H1 (cell line): ENCODE data around the gene SHCBP1L. TPM values are rescaled to one million over a fixed set of nuclear protein-coding genes. Genes with fewer than 3 reads are reported as not detected.

ENCODE experiments used
- CTCF ChIA-PET: fragments of 300-600 bp; sonication (Branson Sonifier 250); formaldehyde crosslinking; loops from one replicate; lab custom pipeline; 2021; ENCODE audit not compliant: partially characterized antibody; lab: Charles Lee
- POLR2A ChIA-PET: fragments of 300-600 bp; sonication (Branson Sonifier 250); formaldehyde crosslinking; loops from one replicate; lab custom pipeline; 2021; ENCODE audit warnings: inconsistent platforms; ENCODE audit not compliant: partially characterized antibody; lab: Charles Lee
- DNase-seq, 2 experiments: peaks; one replicate each; pipeline versions ENCODE4 v3.0.0 to v3.0.0-alpha.2; 2010 to 2022; ENCODE audit warnings: low spot score in 2 of 2, low read depth in 1 of 2, mixed read lengths in 1 of 2
- FAIRE-seq: peaks from 2 replicates; lab custom pipeline; 2011; peaks lifted over from hg19 to GRCh38; lab: Jason Lieb, UNC
- H2AFZ ChIP-seq: 2 replicates; pipeline ENCODE4 v1.8.1; 2012; ENCODE audit warnings: low read length, inconsistent platforms
- H2AK5ac ChIP-seq: 2 replicates; pipeline ENCODE4 v1.6.1; 2013; ENCODE audit warnings: low read depth, low read length
- H2BK120ac ChIP-seq: replicated peaks from 2 replicates; pipeline ENCODE3; 2013; ENCODE audit warnings: low read depth, low read length, inconsistent platforms
- H2BK12ac ChIP-seq: 2 replicates; pipeline ENCODE4 v1.6.1; 2013; ENCODE audit warnings: low read depth, low read length
- H2BK15ac ChIP-seq: 2 replicates; pipeline ENCODE4 v1.6.1; 2013; ENCODE audit warnings: low read length
- H2BK20ac ChIP-seq: 2 replicates; pipeline ENCODE4 v1.6.1; 2013; ENCODE audit warnings: low read length
- H2BK5ac ChIP-seq: 2 replicates; pipeline ENCODE4 v1.6.1; 2013; ENCODE audit warnings: low read depth, low read length
- H3K14ac ChIP-seq: 2 replicates; pipeline ENCODE4 v1.6.1; 2013; ENCODE audit warnings: inconsistent platforms; ENCODE audit not compliant: insufficient read length
- H3K18ac ChIP-seq: 2 replicates; pipeline ENCODE4 v1.6.1; 2013; ENCODE audit warnings: low read length; ENCODE audit errors: extremely low read depth
- H3K23ac ChIP-seq: 2 replicates; pipeline ENCODE4 v1.6.1; 2013; ENCODE audit warnings: inconsistent platforms; ENCODE audit not compliant: insufficient read length
- H3K23me2 ChIP-seq: 2 replicates; pipeline ENCODE4 v1.6.1; 2013; ENCODE audit warnings: low read depth, low read length
- H3K27ac ChIP-seq: 2 replicates; pipeline ENCODE4 v1.6.1; 2011; ENCODE audit warnings: low read depth, low read length, inconsistent platforms
- H3K27me3 ChIP-seq, 4 experiments: replicated peaks in 1 of 4; 1 replicate in 1 of 4; 2 replicates in 3 of 4; pipeline versions ENCODE4 v1.6.1 to v1.8.1; 2011 to 2013; ENCODE audit warnings: low read length in 3 of 4, mild to moderate bottlenecking in 3 of 4, inconsistent platforms in 2 of 4, mixed read lengths in 2 of 4, moderate library complexity in 1 of 4; ENCODE audit not compliant: control insufficient read depth in 3 of 4, insufficient read depth in 3 of 4; ENCODE audit errors: extremely low read depth in 1 of 4
- H3K36me3 ChIP-seq, 4 experiments: 2 replicates each; pipeline versions ENCODE4 v1.6.1 to v1.8.1; 2011 to 2013; ENCODE audit warnings: mild to moderate bottlenecking in 4 of 4, low read length in 3 of 4, moderate library complexity in 2 of 4, control low read depth in 1 of 4, inconsistent platforms in 1 of 4; ENCODE audit not compliant: insufficient read depth in 4 of 4, control insufficient read depth in 2 of 4
- H3K4ac ChIP-seq: replicated peaks from 2 replicates; pipeline ENCODE3; 2013; ENCODE audit warnings: low read length, low read depth, mixed read lengths, inconsistent platforms; ENCODE audit not compliant: insufficient read length
- H3K4me1 ChIP-seq, 4 experiments: replicated peaks in 1 of 4; 1 replicate in 1 of 4; 2 replicates in 3 of 4; pipeline versions ENCODE4 v1.6.1 to v1.8.1; 2011 to 2013; ENCODE audit warnings: low read length in 3 of 4, inconsistent platforms in 2 of 4, mixed read lengths in 1 of 4; ENCODE audit not compliant: insufficient read depth in 4 of 4, control insufficient read depth in 3 of 4
- H3K4me2 ChIP-seq, 2 experiments: 2 replicates each; pipeline versions ENCODE4 v1.6.1 to v1.8.1; 2011 to 2013; ENCODE audit warnings: low read depth in 2 of 2, low read length in 2 of 2, control low read depth in 1 of 2, inconsistent platforms in 1 of 2, mild to moderate bottlenecking in 1 of 2; ENCODE audit not compliant: insufficient read depth in 1 of 2
- H3K4me3 ChIP-seq, 4 experiments: fragments of 200-600, 300-600 bp in 1 of 4; sonication (generic), shearing (Covaris generic), sonication (Bioruptor Twin) in 1 of 4; 2 replicates each; pipeline versions ENCODE4 v1.5.1 to v1.8.1; 2011 to 2016; ENCODE audit warnings: low read length in 4 of 4, low read depth in 3 of 4, control low read depth in 2 of 4, inconsistent platforms in 2 of 4, mild to moderate bottlenecking in 2 of 4, mixed read lengths in 1 of 4, moderate library complexity in 1 of 4; ENCODE audit not compliant: insufficient read depth in 2 of 4; ENCODE audit errors: extremely low read depth in 1 of 4
- H3K56ac ChIP-seq: replicated peaks from 2 replicates; pipeline ENCODE3; 2013; ENCODE audit warnings: low read depth, mild to moderate bottlenecking, mixed read lengths, low read length, inconsistent platforms; ENCODE audit not compliant: insufficient read length
- H3K79me1 ChIP-seq: 2 replicates; pipeline ENCODE4 v1.6.1; 2013; ENCODE audit warnings: low read depth, low read length, control low read depth
- H3K79me2 ChIP-seq, 2 experiments: 2 replicates each; pipeline versions ENCODE4 v1.6.1 to v1.8.1; 2012 to 2013; ENCODE audit warnings: low read length in 2 of 2, mild to moderate bottlenecking in 2 of 2, inconsistent platforms in 1 of 2; ENCODE audit not compliant: insufficient read depth in 2 of 2, control insufficient read depth in 1 of 2
- H3K9ac ChIP-seq, 4 experiments: replicated peaks in 1 of 4; 1 replicate in 1 of 4; 2 replicates in 3 of 4; pipeline versions ENCODE4 v1.6.1 to v1.8.1; 2011 to 2013; ENCODE audit warnings: low read depth in 3 of 4, low read length in 3 of 4, control low read depth in 2 of 4, mild to moderate bottlenecking in 2 of 4, moderate library complexity in 2 of 4, inconsistent platforms in 1 of 4; ENCODE audit errors: extremely low read depth in 1 of 4
- H3K9me3 ChIP-seq, 2 experiments: 2 replicates each; pipeline versions ENCODE4 v1.6.1 to v1.8.1; 2012 to 2013; ENCODE audit warnings: mild to moderate bottlenecking in 2 of 2, moderate library complexity in 2 of 2, control low read depth in 1 of 2, inconsistent platforms in 1 of 2, low read depth in 1 of 2, low read length in 1 of 2, mixed read lengths in 1 of 2; ENCODE audit not compliant: insufficient read depth in 2 of 2
- H4K20me1 ChIP-seq, 2 experiments: replicated peaks in 1 of 2; 2 replicates each; pipeline versions ENCODE3 to v1.8.1; 2011 to 2013; ENCODE audit warnings: inconsistent platforms in 2 of 2, low read length in 2 of 2, mild to moderate bottlenecking in 1 of 2; ENCODE audit not compliant: insufficient read depth in 2 of 2, control insufficient read depth in 1 of 2
- H4K5ac ChIP-seq: 2 replicates; pipeline ENCODE4 v1.6.1; 2013; ENCODE audit warnings: low read length, low read depth, mixed read lengths, inconsistent platforms; ENCODE audit not compliant: insufficient read length
- H4K8ac ChIP-seq: 2 replicates; pipeline ENCODE4 v1.8.0; 2013; ENCODE audit warnings: mild to moderate bottlenecking, moderate library complexity, low read length, inconsistent platforms; ENCODE audit not compliant: insufficient read depth; ENCODE audit errors: extremely low read depth
- H4K91ac ChIP-seq: replicated peaks from 2 replicates; pipeline ENCODE3; 2013; ENCODE audit warnings: low read length, mixed read lengths, inconsistent platforms; ENCODE audit not compliant: insufficient read length
- BACH1 ChIP-seq: IDR thresholded peaks from 2 replicates; pipeline ENCODE4 v1.6.1; 2012; ENCODE audit warnings: low read length, improper control_type of control experiment
- E2F6 ChIP-seq: IDR thresholded peaks from 2 replicates; pipeline ENCODE4 v1.6.1; 2012; ENCODE audit warnings: inconsistent platforms
- JUND ChIP-seq: IDR thresholded peaks from 2 replicates; pipeline ENCODE4 v1.6.1; 2011; ENCODE audit warnings: mild to moderate bottlenecking, improper control_type of control experiment, low read length
- NANOG ChIP-seq: IDR thresholded peaks from 2 replicates; pipeline ENCODE4 v1.6.1; 2011; ENCODE audit warnings: low read length, low read depth, mild to moderate bottlenecking, inconsistent platforms; ENCODE audit not compliant: insufficient read depth, poor library complexity, severe bottlenecking
- POLR2AphosphoS5 ChIP-seq: IDR thresholded peaks from 2 replicates; pipeline ENCODE4 v1.6.1; 2011; ENCODE audit warnings: low read depth, low read length
- SIN3A ChIP-seq, 2 experiments: IDR thresholded peaks in 1 of 2; conservative IDR thresholded peaks in 1 of 2; 2 replicates each; pipeline ENCODE4 v1.6.1; 2011 to 2012; ENCODE audit warnings: low read length in 2 of 2, improper control_type of control experiment in 1 of 2, low read depth in 1 of 2, mild to moderate bottlenecking in 1 of 2
- SP2 ChIP-seq: IDR thresholded peaks from 2 replicates; pipeline ENCODE4 v1.6.1; 2012; ENCODE audit warnings: mild to moderate bottlenecking, low read length, inconsistent platforms
- SP4 ChIP-seq: IDR thresholded peaks from 2 replicates; pipeline ENCODE4 v1.6.1; 2012; ENCODE audit warnings: low read length, inconsistent platforms
- TAF7 ChIP-seq: optimal IDR thresholded peaks from 2 replicates; pipeline ENCODE3; 2011; ENCODE audit warnings: low read depth, mild to moderate bottlenecking, inconsistent platforms, low read length, moderate library complexity, borderline replicate concordance
- TCF12 ChIP-seq: IDR thresholded peaks from 2 replicates; pipeline ENCODE4 v1.6.1; 2011; ENCODE audit warnings: low read depth, mild to moderate bottlenecking, low read length
- WGBS, 2 experiments: shearing (Covaris generic) in 1 of 2; methylation state at CpG; one replicate each; pipeline versions ENCODE4 v1.1.6 to v1.1.7; 2013 to 2015; ENCODE audit warnings: low lambda C conversion rate in 2 of 2, mixed read lengths in 2 of 2, inconsistent platforms in 1 of 2, low coverage in 1 of 2, missing lambda C conversion rate in 1 of 2; ENCODE audit not compliant: insufficient replicate concordance in 2 of 2, insufficient coverage in 1 of 2, insufficient read length in 1 of 2; ENCODE audit errors: extremely low coverage in 1 of 2, missing lambda C conversion rate in 1 of 2; 5-methylcytosine and 5-hydroxymethylcytosine counted together
- polyA plus RNA-seq, 7 experiments: library from polyadenylated mRNA; depleted of rRNA in 3 of 7; stranded (reverse) in 5 of 7; unstranded in 2 of 7; fragments of >200 nt in 5 of 7; fragments of 200-250 nt in 2 of 7; gene quantifications; 1 replicate in 5 of 7; 2 replicates in 1 of 7; 4 replicates in 1 of 7; pipeline versions ENCODE4 v1.2.1 to v1.2.3, GENCODE V29; 2011 to 2013; ENCODE audit warnings: missing spikeins in 2 of 7, mixed read lengths in 2 of 7
- total RNA-seq: library from RNA; stranded (reverse); fragmentation: NEBNext Ultra II Directional; extraction: Animal tissue kit (Norgen Biotek cat#: 25700); gene quantifications from 2 replicates; pipeline ENCODE4 v1.2.1, GENCODE V29; 2021

SHCBP1L gene
- total and polyA plus RNA-seq, 2 of the 8 experiments (the other 6 are each of a cell fraction or from before 2014, with no cell fraction given): not detected

DNA sequence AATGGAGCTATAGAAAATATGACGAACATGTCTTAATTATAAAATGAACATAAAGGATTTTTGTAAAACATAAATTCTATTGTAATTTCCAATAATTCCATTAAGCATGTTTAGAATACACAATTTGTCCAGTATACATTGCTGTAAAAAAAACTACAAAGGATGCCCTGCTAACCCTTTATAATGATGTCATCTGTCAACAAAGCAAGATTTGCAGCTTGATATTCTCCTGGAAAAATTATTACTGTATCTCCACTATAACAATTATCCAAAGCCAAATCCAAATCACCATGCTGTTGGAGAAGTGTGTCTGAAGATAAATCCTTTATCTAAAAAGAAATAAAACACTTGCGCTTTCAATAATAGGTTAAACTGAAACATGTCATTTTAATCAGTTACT is 47.6 kb downstream of the SHCBP1L start:
- Histone ChIP-seq H2BK15ac (no peak overlapping the region), H3K23ac (no peak overlapping the region), H2BK12ac (no peak overlapping the region), H3K79me1 (no peaks in the 10 kb centered on the region), H3K4me3 (no peak overlapping the region), H3K9ac (no peak overlapping the region), H4K20me1 (no peaks in the 10 kb centered on the region), H4K8ac (no peak overlapping the region), H2BK20ac (no peak overlapping the region), H3K14ac (no peak overlapping the region), H3K27me3 (no peaks in the 10 kb centered on the region), H3K36me3 (no peaks in the 10 kb centered on the region), H3K9me3 (no peaks in the 10 kb centered on the region), H3K4me2 (no peak overlapping the region), H2AK5ac (no peak overlapping the region), H2BK5ac (no peak overlapping the region), H3K4me1 (0 out of 7 replicates have a peak, but pooled peaks cover 0 to 2% (median under 1%) of the 10 kb centered on the region in 4 experiments), H3K18ac (no peak overlapping the region), H3K56ac (no peak overlapping the region), H4K5ac (no peak overlapping the region), H3K4ac (no peak overlapping the region), H2BK120ac (no peak overlapping the region), H3K23me2 (no peaks in the 10 kb centered on the region), H3K79me2 (no peaks in the 10 kb centered on the region), H4K91ac (no peak overlapping the region), H2AFZ (no peak overlapping the region), H3K27ac (no peak overlapping the region)
- TF ChIP-seq SP4 (no peak), JUND (no peak), TAF7 (no peak), BACH1 (no peak), TCF12 (no peak), POLR2AphosphoS5 (no peak), SP2 (no peak), NANOG (no peak), SIN3A (conservative IDR thresholded peaks at IDR 0.05 in 1 of 2, IDR thresholded peaks at IDR 0.05 in 1 of 2; ENCODE audit: low read depth in 1 of 2, low read length in 2 of 2) (no peak), E2F6 (no peak)
- POLR2A ChIA-PET: interaction anchor here (8.8 kb wide), 1 partner anchor 15 kb away, joined by 52 read pairs; no protein-coding TSS in a partner anchor
- DNase-seq: no peak
- FAIRE-seq: no peak
- CTCF ChIA-PET: no interaction called here
- whole genome bisulfite sequencing, 2 experiments: 89% methylated on average over 2 of the region's 2 CpGs; no CpG with 5 or more reads in 1 of the 2 experiments
